H1 (cell line): ENCODE results near the gene FRMD4A. TPM values are rescaled to one million over a fixed set of nuclear protein-coding genes. Genes with fewer than 3 reads are reported as not detected.

Experiments used
- POLR2AphosphoS5 ChIP-seq: IDR thresholded peaks from 2 replicates; pipeline ENCODE4 v1.6.1; 2011; ENCODE audit warnings: low read depth, low read length
- polyA plus RNA-seq, 7 experiments: library from polyadenylated mRNA; depleted of rRNA in 3 of 7; stranded (reverse) in 5 of 7; unstranded in 2 of 7; fragments of >200 nt in 5 of 7; fragments of 200-250 nt in 2 of 7; gene quantifications; 1 replicate in 5 of 7; 2 replicates in 1 of 7; 4 replicates in 1 of 7; pipeline versions ENCODE4 v1.2.1 to v1.2.3, GENCODE V29; 2011 to 2013; ENCODE audit warnings: missing spikeins in 2 of 7, mixed read lengths in 2 of 7
- total RNA-seq: library from RNA; stranded (reverse); fragmentation: NEBNext Ultra II Directional; extraction: Animal tissue kit (Norgen Biotek cat#: 25700); gene quantifications from 2 replicates; pipeline ENCODE4 v1.2.1, GENCODE V29; 2021
- TF ChIP-seq, protein P1 (sequence below): fragments of 300-600 bp; sonication (generic); IDR thresholded peaks from 2 replicates; pipeline ENCODE4 v1.7.1; 2012; ENCODE audit warnings: low read length, moderate library complexity, mild to moderate bottlenecking, inconsistent platforms; ENCODE audit not compliant: insufficient replicate concordance

Gene FRMD4A
- total and polyA plus RNA-seq, 2 of the 8 experiments (the other 6 are each of a cell fraction or from before 2014, with no cell fraction given), result 38.6 to 39.6 TPM

DNA sequence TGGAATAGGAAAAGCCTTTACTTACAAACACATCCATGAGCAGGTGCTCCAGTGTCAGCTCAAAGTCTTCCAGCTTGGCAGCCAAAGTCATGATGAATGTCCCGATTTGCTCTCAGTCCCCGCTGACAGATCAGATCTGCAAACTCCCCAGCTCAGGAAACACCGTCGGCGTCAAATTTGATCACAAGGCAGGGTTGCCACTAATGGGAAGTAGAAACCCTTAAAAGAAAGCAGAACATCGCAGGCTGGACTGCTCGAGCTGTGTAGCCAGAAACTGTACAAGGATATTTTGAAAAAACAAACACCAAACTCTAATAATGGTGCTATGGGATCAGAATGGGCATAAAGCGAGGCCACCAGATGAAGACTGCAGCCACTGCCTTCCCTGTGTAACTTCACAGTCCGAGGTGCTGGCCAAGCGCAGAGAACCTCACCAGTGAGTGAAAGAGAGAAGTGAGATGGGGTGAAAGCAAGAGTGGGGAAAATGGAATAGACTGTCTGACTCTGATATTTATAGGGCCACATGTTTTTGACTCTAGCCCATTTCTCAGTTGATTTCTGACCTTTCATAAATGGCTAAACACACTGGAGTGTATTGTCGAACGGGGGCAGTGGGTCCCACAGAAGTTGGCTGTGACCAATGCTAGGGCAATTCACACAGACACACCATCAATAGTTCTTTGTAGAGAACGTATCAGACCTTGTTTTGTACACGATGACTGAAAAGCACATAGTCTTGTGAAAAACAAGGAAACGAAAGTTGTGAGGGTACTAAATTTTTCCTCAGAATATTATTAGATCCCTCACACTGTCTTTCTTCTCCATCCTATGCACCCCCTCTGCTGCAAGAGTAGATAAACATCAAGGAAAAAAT lies 306.2 kb downstream of the FRMD4A start (continued):
- TF ChIP-seq, protein P1, sequence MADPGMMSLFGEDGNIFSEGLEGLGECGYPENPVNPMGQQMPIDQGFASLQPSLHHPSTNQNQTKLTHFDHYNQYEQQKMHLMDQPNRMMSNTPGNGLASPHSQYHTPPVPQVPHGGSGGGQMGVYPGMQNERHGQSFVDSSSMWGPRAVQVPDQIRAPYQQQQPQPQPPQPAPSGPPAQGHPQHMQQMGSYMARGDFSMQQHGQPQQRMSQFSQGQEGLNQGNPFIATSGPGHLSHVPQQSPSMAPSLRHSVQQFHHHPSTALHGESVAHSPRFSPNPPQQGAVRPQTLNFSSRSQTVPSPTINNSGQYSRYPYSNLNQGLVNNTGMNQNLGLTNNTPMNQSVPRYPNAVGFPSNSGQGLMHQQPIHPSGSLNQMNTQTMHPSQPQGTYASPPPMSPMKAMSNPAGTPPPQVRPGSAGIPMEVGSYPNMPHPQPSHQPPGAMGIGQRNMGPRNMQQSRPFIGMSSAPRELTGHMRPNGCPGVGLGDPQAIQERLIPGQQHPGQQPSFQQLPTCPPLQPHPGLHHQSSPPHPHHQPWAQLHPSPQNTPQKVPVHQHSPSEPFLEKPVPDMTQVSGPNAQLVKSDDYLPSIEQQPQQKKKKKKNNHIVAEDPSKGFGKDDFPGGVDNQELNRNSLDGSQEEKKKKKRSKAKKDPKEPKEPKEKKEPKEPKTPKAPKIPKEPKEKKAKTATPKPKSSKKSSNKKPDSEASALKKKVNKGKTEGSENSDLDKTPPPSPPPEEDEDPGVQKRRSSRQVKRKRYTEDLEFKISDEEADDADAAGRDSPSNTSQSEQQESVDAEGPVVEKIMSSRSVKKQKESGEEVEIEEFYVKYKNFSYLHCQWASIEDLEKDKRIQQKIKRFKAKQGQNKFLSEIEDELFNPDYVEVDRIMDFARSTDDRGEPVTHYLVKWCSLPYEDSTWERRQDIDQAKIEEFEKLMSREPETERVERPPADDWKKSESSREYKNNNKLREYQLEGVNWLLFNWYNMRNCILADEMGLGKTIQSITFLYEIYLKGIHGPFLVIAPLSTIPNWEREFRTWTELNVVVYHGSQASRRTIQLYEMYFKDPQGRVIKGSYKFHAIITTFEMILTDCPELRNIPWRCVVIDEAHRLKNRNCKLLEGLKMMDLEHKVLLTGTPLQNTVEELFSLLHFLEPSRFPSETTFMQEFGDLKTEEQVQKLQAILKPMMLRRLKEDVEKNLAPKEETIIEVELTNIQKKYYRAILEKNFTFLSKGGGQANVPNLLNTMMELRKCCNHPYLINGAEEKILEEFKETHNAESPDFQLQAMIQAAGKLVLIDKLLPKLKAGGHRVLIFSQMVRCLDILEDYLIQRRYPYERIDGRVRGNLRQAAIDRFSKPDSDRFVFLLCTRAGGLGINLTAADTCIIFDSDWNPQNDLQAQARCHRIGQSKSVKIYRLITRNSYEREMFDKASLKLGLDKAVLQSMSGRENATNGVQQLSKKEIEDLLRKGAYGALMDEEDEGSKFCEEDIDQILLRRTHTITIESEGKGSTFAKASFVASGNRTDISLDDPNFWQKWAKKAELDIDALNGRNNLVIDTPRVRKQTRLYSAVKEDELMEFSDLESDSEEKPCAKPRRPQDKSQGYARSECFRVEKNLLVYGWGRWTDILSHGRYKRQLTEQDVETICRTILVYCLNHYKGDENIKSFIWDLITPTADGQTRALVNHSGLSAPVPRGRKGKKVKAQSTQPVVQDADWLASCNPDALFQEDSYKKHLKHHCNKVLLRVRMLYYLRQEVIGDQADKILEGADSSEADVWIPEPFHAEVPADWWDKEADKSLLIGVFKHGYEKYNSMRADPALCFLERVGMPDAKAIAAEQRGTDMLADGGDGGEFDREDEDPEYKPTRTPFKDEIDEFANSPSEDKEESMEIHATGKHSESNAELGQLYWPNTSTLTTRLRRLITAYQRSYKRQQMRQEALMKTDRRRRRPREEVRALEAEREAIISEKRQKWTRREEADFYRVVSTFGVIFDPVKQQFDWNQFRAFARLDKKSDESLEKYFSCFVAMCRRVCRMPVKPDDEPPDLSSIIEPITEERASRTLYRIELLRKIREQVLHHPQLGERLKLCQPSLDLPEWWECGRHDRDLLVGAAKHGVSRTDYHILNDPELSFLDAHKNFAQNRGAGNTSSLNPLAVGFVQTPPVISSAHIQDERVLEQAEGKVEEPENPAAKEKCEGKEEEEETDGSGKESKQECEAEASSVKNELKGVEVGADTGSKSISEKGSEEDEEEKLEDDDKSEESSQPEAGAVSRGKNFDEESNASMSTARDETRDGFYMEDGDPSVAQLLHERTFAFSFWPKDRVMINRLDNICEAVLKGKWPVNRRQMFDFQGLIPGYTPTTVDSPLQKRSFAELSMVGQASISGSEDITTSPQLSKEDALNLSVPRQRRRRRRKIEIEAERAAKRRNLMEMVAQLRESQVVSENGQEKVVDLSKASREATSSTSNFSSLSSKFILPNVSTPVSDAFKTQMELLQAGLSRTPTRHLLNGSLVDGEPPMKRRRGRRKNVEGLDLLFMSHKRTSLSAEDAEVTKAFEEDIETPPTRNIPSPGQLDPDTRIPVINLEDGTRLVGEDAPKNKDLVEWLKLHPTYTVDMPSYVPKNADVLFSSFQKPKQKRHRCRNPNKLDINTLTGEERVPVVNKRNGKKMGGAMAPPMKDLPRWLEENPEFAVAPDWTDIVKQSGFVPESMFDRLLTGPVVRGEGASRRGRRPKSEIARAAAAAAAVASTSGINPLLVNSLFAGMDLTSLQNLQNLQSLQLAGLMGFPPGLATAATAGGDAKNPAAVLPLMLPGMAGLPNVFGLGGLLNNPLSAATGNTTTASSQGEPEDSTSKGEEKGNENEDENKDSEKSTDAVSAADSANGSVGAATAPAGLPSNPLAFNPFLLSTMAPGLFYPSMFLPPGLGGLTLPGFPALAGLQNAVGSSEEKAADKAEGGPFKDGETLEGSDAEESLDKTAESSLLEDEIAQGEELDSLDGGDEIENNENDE, result no peak
- TF ChIP-seq POLR2AphosphoS5, result no peak
- TF ChIP-seq, all 59 proteins: peak for 0
